HG02759 (cell line): ENCODE measurements around the gene ANAPC16.
"Not testable (repeated sequence)": the region's sequence is repeated elsewhere in the genome, so short reads cannot be mapped to it uniquely, and the experiment has no call there.

Experiments
- ATAC-seq: cut with Tn5 transposase; IDR thresholded peaks from one replicate; pipeline ENCODE4 v1.9.1; 2021; ENCODE audit warnings: mild to moderate bottlenecking, moderate library complexity; ENCODE audit not compliant: unreplicated experiment

ANAPC16 gene

DNA sequence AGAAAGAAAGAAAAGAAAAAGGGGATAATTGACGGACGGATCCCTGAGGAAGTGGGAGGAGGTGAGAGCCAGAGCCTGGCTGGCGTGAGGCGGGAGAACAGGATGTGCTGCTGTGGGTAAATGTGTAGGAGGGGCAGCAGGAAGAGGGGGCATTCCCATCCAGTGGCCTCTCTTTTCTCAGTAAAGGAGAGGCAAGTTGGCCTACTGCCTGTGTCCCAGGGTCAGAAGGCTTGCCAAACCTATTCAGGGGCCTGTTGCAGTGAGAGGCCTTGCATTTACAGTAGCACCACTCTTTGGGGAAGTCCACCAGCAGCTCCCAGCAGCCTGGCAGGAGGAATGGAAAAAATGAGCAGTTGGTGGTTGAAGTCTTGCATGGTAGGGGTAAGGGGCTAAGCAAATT, 26.9 kb downstream of the ANAPC16 start:
- no peak for ATAC-seq

- no peak for ATAC-seq
Measured at GRCh38 chr10:72243822-72244437, 28.1 kb downstream of the ANAPC16 start.

DNA sequence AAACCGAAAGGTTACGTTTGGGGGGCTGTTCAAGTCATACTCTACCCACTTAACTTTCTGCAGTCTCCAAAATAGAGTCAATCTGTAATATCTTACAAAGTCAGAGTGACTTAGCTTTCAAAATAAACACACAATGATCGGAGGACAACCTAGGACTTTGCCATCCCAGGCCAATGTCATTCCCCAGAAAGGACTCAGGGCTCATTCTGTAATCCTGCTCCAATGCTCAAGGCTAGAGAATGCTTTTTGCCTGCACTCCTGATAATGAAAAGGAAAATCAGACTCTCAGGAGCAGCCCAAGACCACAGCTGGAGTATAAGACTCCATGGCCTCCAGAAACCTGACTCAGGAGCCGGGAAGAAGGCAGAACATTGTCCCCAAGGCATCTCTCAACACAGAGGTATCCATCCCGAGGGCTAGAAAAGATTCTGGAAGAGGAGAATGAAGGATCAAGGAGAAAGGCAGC, 28.8 kb downstream of the ANAPC16 start:
- no peak for ATAC-seq

DNA sequence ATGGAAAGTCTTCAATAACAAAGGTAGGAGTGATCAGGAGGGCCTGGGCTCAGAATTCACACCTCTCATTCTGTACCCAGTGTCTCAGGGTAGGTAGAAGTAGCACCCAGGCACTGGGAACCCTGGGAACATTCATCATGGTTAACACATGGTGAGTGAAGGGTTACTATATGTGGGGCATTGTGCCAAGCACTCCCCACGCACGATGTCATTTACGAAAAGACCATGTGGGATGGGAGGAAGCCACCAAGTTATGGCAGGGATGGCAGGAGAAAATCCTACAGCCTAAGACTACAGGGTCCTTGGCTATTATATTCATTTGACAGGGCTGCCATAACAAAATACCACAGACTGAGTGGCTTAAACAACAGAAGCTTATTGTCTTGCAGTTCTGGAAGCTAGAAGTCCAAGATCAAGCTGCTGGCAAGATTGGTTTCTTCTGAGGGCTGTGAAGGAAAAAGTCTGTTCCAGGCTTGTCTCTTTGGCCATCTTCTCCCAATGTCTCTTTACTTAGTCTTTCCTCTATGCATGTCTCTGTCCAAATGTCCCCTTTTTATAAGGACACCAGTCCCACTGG, 30.2 kb downstream of the ANAPC16 start:
- ATAC-seq, result no peak

GRCh38 chr10:72248468-72249151, 32.8 kb downstream of the ANAPC16 start:
- peak; percentile 81 for ATAC-seq

DNA sequence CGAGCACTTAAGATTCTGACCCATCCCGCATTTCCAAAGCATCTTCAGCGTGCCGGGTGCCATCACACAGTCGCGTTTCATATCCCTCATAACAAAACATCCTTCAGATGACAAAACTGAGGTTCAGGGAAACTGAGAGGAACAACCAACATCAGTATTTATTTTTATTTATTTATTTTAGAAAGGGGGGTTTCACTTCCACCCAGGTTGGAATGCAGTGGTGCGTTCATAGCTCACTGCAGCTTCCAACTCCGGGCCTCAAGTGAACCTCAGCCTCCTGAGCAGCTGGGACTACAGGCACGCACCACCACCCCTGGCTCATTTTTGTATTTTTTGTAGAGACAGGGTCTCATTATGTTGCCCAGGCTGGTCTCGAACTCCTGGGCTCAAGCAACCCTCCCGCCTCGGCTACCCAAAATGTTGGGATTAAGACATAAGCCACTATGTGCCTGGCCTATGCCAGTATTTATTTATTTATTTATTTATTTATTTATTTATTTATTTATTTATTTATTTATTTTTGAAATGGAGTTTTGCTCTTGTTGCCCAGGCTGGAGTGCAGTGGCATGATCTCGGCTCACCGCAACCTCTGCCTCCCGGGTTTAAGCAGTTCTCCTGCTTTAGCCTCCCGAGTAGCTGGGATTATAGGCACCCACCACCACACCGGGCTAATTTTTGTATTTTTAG, 33.5 kb downstream of the ANAPC16 start:
- not testable (repeated sequence) for ATAC-seq

- no peak for ATAC-seq
Measured at GRCh38 chr10:72250666-72251065, 34.9 kb downstream of the ANAPC16 start.

DNA sequence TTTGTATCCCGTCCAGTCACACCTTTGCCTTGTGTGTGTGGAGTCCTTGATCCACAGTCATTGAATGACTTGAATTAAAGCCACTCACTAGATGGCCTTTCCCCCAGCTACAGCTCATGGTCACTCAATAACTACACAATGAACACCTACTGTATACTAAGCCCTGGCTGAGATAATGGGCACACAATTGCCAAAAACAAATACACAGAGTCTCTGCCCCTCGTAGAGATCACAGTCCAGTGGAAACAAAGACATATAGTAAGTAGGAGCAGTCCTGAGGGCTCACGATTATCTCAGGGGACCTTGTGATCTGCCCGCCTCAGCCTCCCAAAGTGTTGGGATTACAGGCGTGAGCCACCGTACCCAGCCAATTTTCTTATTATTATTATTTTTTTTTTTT, 35.8 kb downstream of the ANAPC16 start:
- ATAC-seq, result no peak

DNA sequence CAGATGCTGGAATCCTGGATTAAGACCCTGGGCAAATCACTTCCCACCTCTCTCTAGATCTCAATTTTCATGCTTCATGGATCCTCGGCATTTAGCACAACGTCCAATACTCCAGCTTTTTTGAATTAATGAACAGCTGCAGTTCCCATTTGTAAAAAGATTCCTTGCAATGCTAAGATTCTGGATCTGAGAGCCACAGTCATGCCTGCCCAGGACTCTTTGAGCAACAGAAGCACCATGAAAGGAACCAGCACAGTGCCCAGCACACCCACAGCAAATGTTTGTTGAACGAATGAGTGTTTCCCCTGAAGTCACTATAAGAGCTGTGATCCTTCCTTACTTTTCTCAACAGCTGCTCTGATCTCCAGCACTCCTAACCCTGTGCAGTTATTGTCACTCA, 37.2 kb downstream of the ANAPC16 start:
- ATAC-seq, result no peak

DNA sequence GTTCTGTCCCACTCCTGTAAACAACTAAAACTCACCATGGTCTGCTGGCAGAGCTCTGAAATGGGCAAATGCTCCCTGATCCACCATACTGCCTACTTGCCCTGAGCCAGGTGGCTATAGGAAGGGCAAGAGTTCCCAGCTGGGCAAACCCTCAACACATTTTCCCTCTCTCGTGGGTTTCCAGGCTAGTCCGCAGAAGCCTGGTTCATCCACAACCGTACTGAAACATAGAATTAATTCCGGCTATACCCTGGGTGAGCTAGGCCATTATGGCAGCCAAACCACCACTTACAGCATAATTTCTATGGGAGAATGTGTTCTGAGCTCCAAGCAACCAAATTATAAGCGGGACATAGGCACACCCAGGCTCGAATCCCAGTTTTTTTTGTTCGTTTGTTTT, 37.8 kb downstream of the ANAPC16 start:
- ATAC-seq, result no peak

GRCh38 chr10:72254813-72255568, 39.2 kb downstream of the ANAPC16 start:
- ATAC-seq, result no peak

DNA sequence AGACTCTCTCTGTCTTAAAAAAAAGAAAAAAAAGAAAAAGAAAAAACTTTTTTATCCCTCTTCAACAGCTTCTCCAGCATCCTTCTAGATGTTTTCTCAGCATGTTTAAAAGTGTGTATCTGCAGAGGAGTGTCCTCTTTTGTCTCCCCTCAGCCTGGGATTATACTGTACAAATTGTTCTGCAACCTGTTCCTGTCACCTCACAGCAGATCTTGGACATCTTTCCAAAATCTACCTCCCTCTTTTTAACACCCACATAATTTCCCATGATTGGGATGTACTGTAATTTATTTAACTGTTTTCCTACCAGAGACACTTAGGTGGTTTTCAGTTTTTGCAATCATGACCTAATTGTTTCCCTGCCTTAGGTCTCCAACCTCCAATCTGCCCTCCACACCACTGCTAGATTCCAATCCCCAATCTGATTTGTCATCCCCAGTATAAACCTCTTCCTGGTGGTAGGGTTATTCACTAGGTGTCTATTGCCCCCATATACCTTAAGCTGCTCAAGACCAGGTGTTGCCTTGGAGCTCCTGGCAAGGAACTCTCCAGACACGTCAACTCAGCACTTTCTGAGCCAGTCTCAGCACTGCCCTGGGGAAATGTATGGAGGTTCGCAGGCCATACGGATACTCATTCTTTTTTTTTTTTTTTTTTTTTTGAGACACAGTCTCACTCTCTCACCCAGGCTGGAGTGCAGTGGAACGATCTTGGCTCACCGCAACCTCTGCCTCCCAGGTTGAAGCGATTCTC, 40.3 kb downstream of the ANAPC16 start:
- no peak for ATAC-seq

DNA sequence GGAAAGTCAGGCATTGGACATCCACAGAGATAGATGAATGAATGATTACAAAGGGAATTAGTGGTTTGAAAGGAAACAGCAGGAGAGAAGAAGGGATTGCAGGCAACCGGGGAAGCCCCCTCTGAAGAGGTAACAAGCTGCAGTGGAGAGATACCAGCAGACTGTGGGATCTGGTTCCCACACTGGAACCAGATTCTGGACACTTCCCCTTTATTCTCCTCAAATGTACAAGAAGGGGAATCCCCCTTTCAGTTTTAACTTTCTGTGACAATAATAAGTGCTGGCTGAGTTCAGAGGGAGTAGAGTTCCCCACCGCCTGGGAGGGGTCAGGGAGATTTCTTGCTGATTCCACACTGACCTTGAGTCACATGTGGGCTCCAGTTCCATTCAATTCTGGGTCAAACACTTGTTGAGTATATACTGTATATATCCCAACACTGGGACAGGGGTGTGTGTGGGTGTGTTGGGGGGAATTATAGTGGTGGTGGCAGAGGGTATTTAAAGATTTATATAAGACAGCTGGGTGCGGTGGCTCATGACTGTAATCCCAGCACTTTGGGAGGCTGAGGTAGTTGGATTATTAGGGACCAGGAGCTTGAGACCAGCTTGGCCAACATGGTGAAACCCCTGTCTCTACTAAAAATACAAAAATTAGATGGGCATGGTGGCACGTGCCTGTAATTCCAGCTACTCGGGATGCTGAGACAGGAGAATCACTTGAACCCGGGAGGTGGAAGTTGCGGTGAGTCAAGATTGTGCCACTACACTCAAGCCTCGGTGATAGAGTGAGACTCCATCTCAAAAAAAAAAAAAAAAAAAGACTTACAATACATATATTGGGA, 41.5 kb downstream of the ANAPC16 start:
- ATAC-seq, result no peak

GRCh38 chr10:72258617-72259016, 42.8 kb downstream of the ANAPC16 start:
- no peak for ATAC-seq

GRCh38 chr10:72259491-72260238, 43.9 kb downstream of the ANAPC16 start:
- no peak for ATAC-seq

DNA sequence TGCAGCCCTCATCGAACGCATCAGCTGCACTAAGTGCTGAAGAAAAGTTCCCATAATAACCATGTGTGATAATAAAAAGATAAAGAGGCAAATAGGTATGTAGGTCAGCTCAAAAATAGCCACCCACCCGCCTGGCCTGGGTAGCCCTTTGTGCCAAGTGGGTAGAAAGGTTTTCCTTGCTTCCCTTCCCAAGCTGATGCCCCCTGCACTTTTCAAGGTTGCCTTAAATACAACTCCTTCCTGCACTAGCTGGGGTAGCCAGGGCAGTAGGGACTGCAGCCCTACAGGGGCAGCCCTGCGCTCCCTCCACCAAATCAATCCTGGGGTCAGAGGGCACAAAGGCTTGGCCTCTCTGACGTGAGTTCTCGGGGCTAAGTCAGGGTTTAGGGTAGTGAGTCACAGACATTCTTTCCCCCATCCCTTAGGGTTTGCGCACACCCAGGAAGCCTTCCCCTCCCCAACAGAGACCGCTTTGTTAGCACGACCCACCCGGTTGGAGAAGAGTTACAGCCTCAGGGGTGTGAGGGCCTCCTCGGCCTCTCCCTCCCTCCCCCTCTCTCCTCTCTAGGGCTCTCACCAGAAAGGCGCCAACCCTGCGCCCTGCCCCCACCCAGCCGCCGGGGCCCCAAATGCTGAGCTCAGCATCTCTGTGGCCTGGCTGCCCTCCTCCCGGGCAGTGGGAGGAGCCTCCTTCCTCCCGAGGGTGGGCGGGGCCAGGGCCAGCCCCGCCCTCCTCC, 44.6 kb downstream of the ANAPC16 start:
- peak; percentile 67 for ATAC-seq

DNA sequence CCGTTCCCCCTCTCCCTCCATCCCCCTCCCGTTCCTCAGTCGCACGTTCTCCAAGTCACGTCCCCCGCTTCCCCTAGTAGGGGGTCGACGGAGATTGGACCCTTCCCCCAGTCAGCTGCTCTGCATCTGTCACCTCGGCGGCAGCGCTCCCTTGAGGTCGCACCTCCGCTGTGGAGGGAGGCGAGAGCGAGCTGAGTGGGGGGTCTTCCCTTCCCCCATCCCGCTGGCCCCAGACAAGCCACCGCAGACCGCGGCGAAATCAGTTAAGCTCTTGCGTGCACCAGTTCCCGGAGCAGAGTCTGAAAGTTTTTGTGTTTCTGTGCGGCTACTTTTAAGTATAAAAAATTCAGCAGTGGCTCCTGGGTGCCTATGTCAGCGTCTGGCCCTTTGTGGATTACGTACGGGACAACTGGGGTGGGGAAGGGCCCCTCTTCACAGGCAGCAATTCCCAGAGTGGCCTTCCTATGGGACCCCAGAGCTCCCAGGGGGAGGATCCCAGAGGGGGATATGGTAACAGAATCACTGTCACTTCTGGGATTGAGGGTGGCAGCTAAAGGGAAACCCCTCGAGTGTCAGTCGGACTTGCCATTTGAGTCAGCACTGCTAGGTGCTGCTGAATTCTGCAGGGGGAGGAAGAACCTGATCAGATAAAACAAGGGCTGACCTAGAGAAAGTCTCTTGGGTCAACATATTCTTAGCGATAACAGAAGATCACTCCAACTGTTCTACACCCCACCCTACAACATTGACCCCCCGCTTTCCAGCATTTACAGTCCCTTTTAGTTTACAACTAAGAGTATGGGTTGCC, 45.4 kb downstream of the ANAPC16 start:
- peak; percentile 47 for ATAC-seq
